HCT116 (cell line): ENCODE data around the gene TP53.

ENCODE experiments used
- EZH2 ChIP-seq: fragments of 200-600 bp; sonication (generic); IDR thresholded peaks from 2 replicates; pipeline ENCODE4 v1.6.1; 2017; ENCODE audit warnings: antibody characterized with exemption, mixed run types
- POLR2A ChIP-seq: IDR thresholded peaks from 2 replicates; pipeline ENCODE4 v1.7.0; 2011; ENCODE audit warnings: borderline replicate concordance; ENCODE audit not compliant: insufficient read depth, insufficient read length; ENCODE audit errors: extremely low read depth

DNA sequence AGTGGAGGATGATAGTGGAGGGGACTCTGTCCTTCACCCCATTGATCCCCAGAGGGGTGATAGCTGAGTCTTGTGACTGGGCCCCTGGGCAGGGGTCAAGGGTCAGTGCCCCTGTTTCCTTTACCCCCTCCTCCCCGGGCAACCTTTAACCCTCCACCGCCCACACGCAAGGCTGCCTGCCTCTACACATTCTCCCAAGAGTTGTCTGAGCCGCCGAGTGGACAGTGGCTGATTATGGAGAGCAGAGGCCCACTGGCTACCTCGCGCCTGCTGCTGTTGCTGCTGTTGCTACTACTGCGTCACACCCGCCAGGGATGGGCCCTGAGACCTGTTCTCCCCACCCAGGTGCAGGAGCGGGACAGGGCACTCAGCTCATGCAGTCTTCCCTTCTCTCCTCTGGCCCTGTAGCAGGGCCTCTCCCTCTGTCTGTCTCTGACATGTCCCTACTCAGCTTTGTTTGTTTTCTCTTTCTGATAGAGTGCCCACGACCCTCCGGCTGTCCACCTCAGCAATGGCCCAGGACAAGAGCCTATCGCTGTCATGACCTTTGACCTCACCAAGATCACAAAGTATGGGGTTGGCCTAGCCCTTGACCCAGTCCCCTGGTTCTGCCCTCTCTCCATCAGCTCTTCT is 57.2 kb downstream of the TP53 start, which contains the start of gene SHBG:
- TF ChIP-seq EZH2, result no peak
- no peak for TF ChIP-seq POLR2A
